ENCODE results near the gene ZNF570. TPM values are rescaled to one million over a fixed set of nuclear protein-coding genes. Genes with fewer than 3 reads are reported as not detected.
A peak's percentile ranks its signal among the peaks of the same experiment; 100 is the strongest.

ZNF570 gene
- total RNA-seq, 4 donors from 2014 or later: 3.0 to 6.6 (median 4.9) TPM

DNA sequence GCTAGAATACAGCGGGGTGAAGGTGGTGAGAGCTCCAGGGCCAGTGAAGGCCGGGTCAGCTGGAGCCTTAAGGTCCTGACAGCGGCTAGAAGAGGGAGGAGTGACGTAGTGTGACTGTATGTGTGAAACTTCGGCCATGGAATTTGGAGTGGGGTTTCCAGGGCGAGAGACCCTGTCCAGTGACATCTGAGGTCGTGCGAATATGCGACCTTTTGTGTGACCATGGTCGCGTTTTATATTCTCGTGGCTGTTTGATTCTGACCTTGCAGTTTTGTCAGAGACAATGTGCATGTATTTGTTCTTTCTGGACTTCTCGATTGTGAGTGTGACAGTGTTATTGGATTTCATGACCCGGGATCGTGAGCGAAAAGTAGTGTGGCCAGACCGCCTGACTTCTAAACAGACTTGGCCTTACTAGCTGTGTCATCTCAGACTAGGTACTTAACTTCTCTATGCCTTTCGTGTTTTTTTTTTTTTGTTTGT is 1.5 kb upstream of the ZNF570 start:
- peaks cover 0 to 10% (median 0%) of the 10 kb centered on the region in 3 donors for H3K36me3 ChIP-seq
- TF ChIP-seq, protein P1, sequence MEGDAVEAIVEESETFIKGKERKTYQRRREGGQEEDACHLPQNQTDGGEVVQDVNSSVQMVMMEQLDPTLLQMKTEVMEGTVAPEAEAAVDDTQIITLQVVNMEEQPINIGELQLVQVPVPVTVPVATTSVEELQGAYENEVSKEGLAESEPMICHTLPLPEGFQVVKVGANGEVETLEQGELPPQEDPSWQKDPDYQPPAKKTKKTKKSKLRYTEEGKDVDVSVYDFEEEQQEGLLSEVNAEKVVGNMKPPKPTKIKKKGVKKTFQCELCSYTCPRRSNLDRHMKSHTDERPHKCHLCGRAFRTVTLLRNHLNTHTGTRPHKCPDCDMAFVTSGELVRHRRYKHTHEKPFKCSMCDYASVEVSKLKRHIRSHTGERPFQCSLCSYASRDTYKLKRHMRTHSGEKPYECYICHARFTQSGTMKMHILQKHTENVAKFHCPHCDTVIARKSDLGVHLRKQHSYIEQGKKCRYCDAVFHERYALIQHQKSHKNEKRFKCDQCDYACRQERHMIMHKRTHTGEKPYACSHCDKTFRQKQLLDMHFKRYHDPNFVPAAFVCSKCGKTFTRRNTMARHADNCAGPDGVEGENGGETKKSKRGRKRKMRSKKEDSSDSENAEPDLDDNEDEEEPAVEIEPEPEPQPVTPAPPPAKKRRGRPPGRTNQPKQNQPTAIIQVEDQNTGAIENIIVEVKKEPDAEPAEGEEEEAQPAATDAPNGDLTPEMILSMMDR (IDR thresholded peaks at IDR 0.05): no peak
- no peak for TF ChIP-seq POLR2A (IDR thresholded peaks at IDR 0.05)
- peak overlapping the region; percentile 54 to 88 (median 72) for H3K4me3 ChIP-seq

GRCh38 chr19:37470216-37470615 is 1.1 kb downstream of the ZNF570 start:
- Histone ChIP-seq H3K27ac (no peak overlapping the region), H3K27me3 (no peaks in the 10 kb centered on the region), H3K4me1 (peaks cover 0 to 10% (median 5%) of the 10 kb centered on the region in 4 donors), H3K36me3 (peaks cover 0 to 9% (median 0%) of the 10 kb centered on the region in 3 donors), H3K9me3 (peaks cover 0 to 30% (median 0%) of the 10 kb centered on the region in 4 donors), H3K4me3 (peak overlapping the region in 1 of 4 donors; percentile 65)
- no peak for DNase-seq
- TF ChIP-seq, protein P1 (IDR thresholded peaks at IDR 0.05): no peak
- no peak for TF ChIP-seq POLR2A (IDR thresholded peaks at IDR 0.05)

More for the DNA sequence above, 1.5 kb upstream of the ZNF570 start:
- peak overlapping the region; percentile 75 to 95 (median 82) for H3K27ac ChIP-seq
- H3K4me1 ChIP-seq: peaks cover 0 to 10% (median 5%) of the 10 kb centered on the region in 4 donors
- H3K27me3 ChIP-seq: no peaks in the 10 kb centered on the region
- no peak for DNase-seq
- peaks cover 0 to 15% (median 0%) of the 10 kb centered on the region in 4 donors for H3K9me3 ChIP-seq

- TF ChIP-seq, protein P1 (IDR thresholded peaks at IDR 0.05): no peak
- TF ChIP-seq POLR2A (IDR thresholded peaks at IDR 0.05): no peak
- H3K4me1 ChIP-seq: peaks cover 0 to 4% (median 2%) of the 10 kb centered on the region in 4 donors
- H3K27ac ChIP-seq: no peak overlapping the region
- peaks cover 0 to 32% (median 0%) of the 10 kb centered on the region in 4 donors for H3K9me3 ChIP-seq
- peaks cover 0 to 28% (median 4%) of the 10 kb centered on the region in 3 donors for H3K36me3 ChIP-seq
- H3K4me3 ChIP-seq: no peak overlapping the region
- no peaks in the 10 kb centered on the region for H3K27me3 ChIP-seq
- no peak for DNase-seq
These were observed 3.0 kb downstream of the ZNF570 start for GRCh38 chr19:37472165-37472564.

- Histone ChIP-seq H3K36me3 (peaks cover 0 to 49% (median 0%) of the 10 kb centered on the region in 3 donors), H3K4me3 (no peak overlapping the region), H3K27me3 (no peaks in the 10 kb centered on the region), H3K9me3 (peaks cover 0 to 95% (median 33%) of the 10 kb centered on the region in 4 donors), H3K27ac (no peak overlapping the region), H3K4me1 (no peaks in the 10 kb centered on the region)
- no peak for DNase-seq
- TF ChIP-seq, protein P1 (IDR thresholded peaks at IDR 0.05): no peak
- no peak for TF ChIP-seq POLR2A (IDR thresholded peaks at IDR 0.05)
These were observed 15.4 kb downstream of the ZNF570 start for GRCh38 chr19:37484406-37485168.

- Histone ChIP-seq H3K36me3 (no peaks in the 10 kb centered on the region), H3K4me1 (no peaks in the 10 kb centered on the region), H3K27ac (no peak overlapping the region), H3K27me3 (no peaks in the 10 kb centered on the region), H3K4me3 (no peak overlapping the region), H3K9me3 (peaks cover 0 to 63% (median 15%) of the 10 kb centered on the region in 4 donors)
- no peak for TF ChIP-seq POLR2A (IDR thresholded peaks at IDR 0.05)
- TF ChIP-seq, protein P1 (IDR thresholded peaks at IDR 0.05): no peak
- no peak for DNase-seq
These were observed 23.1 kb downstream of the ZNF570 start for GRCh38 chr19:37492213-37492612.
